Thymus (tissue), 14 donors: Measurements from ENCODE around the gene KCTD13. TPM values are rescaled to one million over a fixed set of nuclear protein-coding genes. Genes with fewer than 3 reads are reported as not detected.

ENCODE experiments used
- DNase-seq, 9 donors: peaks; one replicate each; pipeline ENCODE4 v3.0.0-alpha.2; 2013; ENCODE audit warnings: low spot score in 9 of 9, low read depth in 6 of 9, missing footprints in 1 of 9
- H3K27ac ChIP-seq, 2 donors: one replicate each; pipeline ENCODE4 v1.5.1; 2013; ENCODE audit warnings: control low read depth in 1 of 2, low read depth in 1 of 2, low read length in 1 of 2, mild to moderate bottlenecking in 1 of 2, moderate library complexity in 1 of 2
- H3K27me3 ChIP-seq, 2 donors: one replicate each; pipeline ENCODE4 v1.5.1; 2013; ENCODE audit warnings: low read length in 1 of 2; ENCODE audit not compliant: control insufficient read depth in 2 of 2, insufficient read depth in 1 of 2
- H3K36me3 ChIP-seq, 2 donors: one replicate each; pipeline ENCODE4 v1.5.1; 2013; ENCODE audit warnings: low read length in 1 of 2, mild to moderate bottlenecking in 1 of 2, moderate library complexity in 1 of 2; ENCODE audit not compliant: control insufficient read depth in 2 of 2, insufficient read depth in 2 of 2
- H3K4me1 ChIP-seq, 2 donors: one replicate each; pipeline ENCODE4 v1.5.1; 2013; ENCODE audit warnings: low read length in 2 of 2; ENCODE audit not compliant: control insufficient read depth in 2 of 2, insufficient read depth in 2 of 2
- H3K4me3 ChIP-seq, 2 donors: one replicate each; pipeline ENCODE4 v1.5.1; 2013; ENCODE audit warnings: low read length in 2 of 2, control low read depth in 1 of 2, mild to moderate bottlenecking in 1 of 2
- H3K9me3 ChIP-seq, 2 donors: one replicate each; pipeline ENCODE4 v1.5.1; 2013; ENCODE audit warnings: low read length in 1 of 2, mild to moderate bottlenecking in 1 of 2; ENCODE audit not compliant: control insufficient read depth in 2 of 2, insufficient read depth in 1 of 2
- WGBS: extraction: QIAGEN DNeasy Blood & Tissue Kit; methylation state at CpG from one replicate; pipeline ENCODE4 v1.1.7; 2013; 5-methylcytosine and 5-hydroxymethylcytosine counted together
- long read RNA-seq, 10 donors: transcript quantifications; one replicate each; lab custom pipeline, GENCODE V29; 2026
- polyA plus RNA-seq: library from polyadenylated mRNA; stranded (reverse); fragments of 200-250 nt; gene quantifications from one replicate; pipeline ENCODE4 v1.2.3, GENCODE V29; 2013
- total RNA-seq: library from RNA; stranded (reverse); fragments of 120-200 nt; gene quantifications from one replicate; pipeline ENCODE4 v1.2.4, GENCODE V29; 2013
- donor health status: healthy.

Gene KCTD13
- total RNA-seq (4.4 TPM), polyA plus RNA-seq (16.9 TPM)
- long read RNA-seq, donor 1, full-length matches to known transcripts: 1 of 1 reads
- long read RNA-seq, donor 1, partial matches to known transcripts: 0 of 1 reads
- long read RNA-seq, donor 1, other reads (novel, unspliced or antisense): 0 of 1 reads
- long read RNA-seq, donor 2: 0 reads
- long read RNA-seq, donor 3, full-length matches to known transcripts: 7 of 7 reads
- long read RNA-seq, donor 3, partial matches to known transcripts: 0 of 7 reads
- long read RNA-seq, donor 3, other reads (novel, unspliced or antisense): 0 of 7 reads
- long read RNA-seq, donor 4, partial matches to known transcripts: 7 of 8 reads
- long read RNA-seq, donor 4, other reads (novel, unspliced or antisense): 0 of 8 reads
- long read RNA-seq, donor 5, full-length matches to known transcripts: 4 of 4 reads
- long read RNA-seq, donor 5, partial matches to known transcripts: 0 of 4 reads
- long read RNA-seq, donor 5, other reads (novel, unspliced or antisense): 0 of 4 reads
- long read RNA-seq, donor 6, full-length matches to known transcripts: 5 of 32 reads
- long read RNA-seq, donor 6, partial matches to known transcripts: 15 of 32 reads
- long read RNA-seq, donor 6, other reads (novel, unspliced or antisense): 12 of 32 reads
- long read RNA-seq, donor 7, partial matches to known transcripts: 0 of 3 reads
- long read RNA-seq, donor 7, other reads (novel, unspliced or antisense): 0 of 3 reads
- long read RNA-seq, donor 8: 0 reads
- long read RNA-seq, donor 9, partial matches to known transcripts: 0 of 1 reads
- long read RNA-seq, donor 9, other reads (novel, unspliced or antisense): 0 of 1 reads
- long read RNA-seq, donor 10, full-length matches to known transcripts: 3 of 3 reads
- long read RNA-seq, donor 10, partial matches to known transcripts: 0 of 3 reads
- long read RNA-seq, donor 10, other reads (novel, unspliced or antisense): 0 of 3 reads

GRCh38 chr16:29925781-29926710, at the start of gene KCTD13:
KCTD13 (minus strand) TSS chr16:29926226; CDS start chr16:29926033, 193 bp downstream.
- Histone ChIP-seq H3K9me3 (no peaks in the 10 kb centered on the region), H3K4me3 (peak within 1 kb of the TSS; percentile 77 to 93), H3K4me1 (peaks cover 8 to 21% of the 10 kb centered on the region in 2 donors), H3K36me3 (peaks cover 18 to 19% of the 10 kb centered on the region in 2 donors), H3K27ac (peak within 1 kb of the TSS; percentile 27 to 74), H3K27me3 (no peaks in the 10 kb centered on the region)
- WGBS: under 1% methylated on average over 89 of the region's 89 CpGs
- peak; percentile 69 to 94 (median 85) for DNase-seq

GRCh38 chr16:29975134-29975538, 49.1 kb upstream of the KCTD13 start:
- peaks cover 22 to 36% of the 10 kb centered on the region in 2 donors for H3K4me1 ChIP-seq
- DNase-seq: no peak

GRCh38 chr16:29974291-29975133, 48.5 kb upstream of the KCTD13 start:
- Histone ChIP-seq H3K9me3 (peaks cover 0 to 5% of the 10 kb centered on the region in 2 donors), H3K4me3 (peak overlapping the region; percentile 94 to 99), H3K36me3 (peaks cover 19 to 27% of the 10 kb centered on the region in 2 donors), H3K27ac (peak overlapping the region; percentile 48 to 88), H3K4me1 (peaks cover 22 to 36% of the 10 kb centered on the region in 2 donors), H3K27me3 (no peaks in the 10 kb centered on the region)
- 4% methylated on average over 31 of the region's 31 CpGs for WGBS
- DNase-seq: peak in 1 of 9 donors; percentile 42

More at GRCh38 chr16:29975134-29975538, 49.1 kb upstream of the KCTD13 start:
- Histone ChIP-seq H3K27ac (peak overlapping the region in 1 of 2 donors; percentile 88), H3K4me3 (peak overlapping the region; percentile 94 to 99), H3K36me3 (peaks cover 26 to 32% of the 10 kb centered on the region in 2 donors), H3K27me3 (no peaks in the 10 kb centered on the region), H3K9me3 (peaks cover 0 to 5% of the 10 kb centered on the region in 2 donors)
- 82% methylated on average over 5 of the region's 5 CpGs for WGBS

- peaks cover 22 to 36% of the 10 kb centered on the region in 2 donors for H3K4me1 ChIP-seq
Measured at GRCh38 chr16:29973384-29974246, 47.6 kb upstream of the KCTD13 start, which contains the start of gene TAOK2. TAOK2 (plus strand) TSS chr16:29973868; CDS start chr16:29977773, 3,905 bp downstream.

GRCh38 chr16:29972992-29973383, 47.0 kb upstream of the KCTD13 start:
- H3K27ac ChIP-seq: peak overlapping the region; percentile 71 to 91
- WGBS: 87% methylated on average over 6 of the region's 6 CpGs
- peaks cover 22 to 36% of the 10 kb centered on the region in 2 donors for H3K4me1 ChIP-seq
- no peaks in the 10 kb centered on the region for H3K27me3 ChIP-seq
- H3K9me3 ChIP-seq: peaks cover 0 to 5% of the 10 kb centered on the region in 2 donors
- H3K4me3 ChIP-seq: peak overlapping the region; percentile 94 to 99
- peaks cover 13 to 25% of the 10 kb centered on the region in 2 donors for H3K36me3 ChIP-seq
- DNase-seq: no peak

More at GRCh38 chr16:29973384-29974246, 47.6 kb upstream of the KCTD13 start, which contains the start of gene TAOK2:
- DNase-seq: peak; percentile 82 to 96 (median 90)
- Histone ChIP-seq H3K4me3 (peak within 1 kb of the TSS; percentile 94 to 99), H3K27me3 (no peaks in the 10 kb centered on the region), H3K27ac (peak within 1 kb of the TSS; percentile 88 to 91), H3K9me3 (peaks cover 0 to 5% of the 10 kb centered on the region in 2 donors), H3K36me3 (peaks cover 14 to 25% of the 10 kb centered on the region in 2 donors)
- WGBS: 4% methylated on average over 75 of the region's 75 CpGs

GRCh38 chr16:29972500-29972899, 46.5 kb upstream of the KCTD13 start:
- WGBS: 94% methylated on average over 1 of the region's 1 CpG
- Histone ChIP-seq H3K4me1 (peaks cover 22 to 36% of the 10 kb centered on the region in 2 donors), H3K4me3 (no peak overlapping the region), H3K27me3 (no peaks in the 10 kb centered on the region), H3K27ac (peak overlapping the region; percentile 6 to 71), H3K9me3 (peaks cover 0 to 5% of the 10 kb centered on the region in 2 donors), H3K36me3 (peaks cover 11 to 23% of the 10 kb centered on the region in 2 donors)
- no peak for DNase-seq

- H3K4me1 ChIP-seq: peaks cover 19 to 31% of the 10 kb centered on the region in 2 donors
- no peak overlapping the region for H3K4me3 ChIP-seq
- no peak overlapping the region for H3K27ac ChIP-seq
- H3K9me3 ChIP-seq: peaks cover 0 to 5% of the 10 kb centered on the region in 2 donors
- peaks cover 11 to 21% of the 10 kb centered on the region in 2 donors for H3K36me3 ChIP-seq
- over 99% methylated on average over 8 of the region's 8 CpGs for WGBS
- DNase-seq: no peak
- H3K27me3 ChIP-seq: no peaks in the 10 kb centered on the region
Measured at GRCh38 chr16:29971304-29971703, 45.3 kb upstream of the KCTD13 start.
